Skeletal muscle tissue (tissue), 4 donors: ENCODE data around the gene MLLT6. TPM values are rescaled to one million over a fixed set of nuclear protein-coding genes. Genes with fewer than 3 reads are reported as not detected.

Experiments used
- H3K27ac ChIP-seq: one replicate; pipeline ENCODE4 v1.7.0; 2013; ENCODE audit warnings: mild to moderate bottlenecking, low read depth, low read length, inconsistent platforms
- H3K27me3 ChIP-seq, 3 donors: one replicate each; pipeline ENCODE4 v1.7.0; 2013; ENCODE audit warnings: low read length in 3 of 3; ENCODE audit not compliant: control insufficient read depth in 3 of 3, insufficient read depth in 3 of 3
- H3K36me3 ChIP-seq, 3 donors: one replicate each; pipeline ENCODE4 v1.7.0; 2013; ENCODE audit warnings: low read length in 3 of 3; ENCODE audit not compliant: control insufficient read depth in 3 of 3, insufficient read depth in 3 of 3
- H3K4me1 ChIP-seq, 3 donors: one replicate each; pipeline ENCODE4 v1.7.0; 2013; ENCODE audit warnings: low read length in 3 of 3, mild to moderate bottlenecking in 3 of 3; ENCODE audit not compliant: control insufficient read depth in 3 of 3, insufficient read depth in 3 of 3
- H3K4me3 ChIP-seq, 3 donors: one replicate each; pipeline ENCODE4 v1.7.0; 2013; ENCODE audit warnings: low read length in 3 of 3
- H3K9ac ChIP-seq, 3 donors: one replicate each; pipeline ENCODE4 v1.7.0; 2013; ENCODE audit warnings: low read length in 3 of 3, mild to moderate bottlenecking in 3 of 3, moderate library complexity in 2 of 3, low read depth in 1 of 3
- H3K9me3 ChIP-seq, 3 donors: one replicate each; pipeline ENCODE4 v1.7.0; 2013; ENCODE audit warnings: low read length in 3 of 3; ENCODE audit not compliant: control insufficient read depth in 3 of 3
- total RNA-seq: library from RNA; depleted of rRNA; stranded (reverse); fragments of >200 nt; gene quantifications from one replicate; pipeline ENCODE4 v1.2.3, GENCODE V29; 2014
- donor health status: Osteomylitis.

The MLLT6 gene
- total RNA-seq, 1 donor from 2014 or later, result 16.2 TPM

GRCh38 chr17:38707678-38708351 is 2.7 kb downstream of the MLLT6 start:
- Histone ChIP-seq H3K27ac (no peak overlapping the region), H3K36me3 (peaks cover 30 to 31% (median 30%) of the 10 kb centered on the region in 3 donors), H3K9me3 (no peaks in the 10 kb centered on the region), H3K9ac (peak overlapping the region in 1 of 3 donors; percentile 86), H3K4me1 (peaks cover 56 to 80% (median 67%) of the 10 kb centered on the region in 3 donors), H3K4me3 (peak overlapping the region in 1 of 3 donors; percentile 24), H3K27me3 (no peaks in the 10 kb centered on the region)

GRCh38 chr17:38709104-38709820 is 4.2 kb downstream of the MLLT6 start:
- peak overlapping the region; percentile 79 for H3K27ac ChIP-seq

GRCh38 chr17:38709864-38710603 is 5.0 kb downstream of the MLLT6 start:
- H3K36me3 ChIP-seq, result peaks cover 50 to 52% (median 50%) of the 10 kb centered on the region in 3 donors
- no peaks in the 10 kb centered on the region for H3K27me3 ChIP-seq
- no peak overlapping the region for H3K4me3 ChIP-seq
- H3K9ac ChIP-seq, result peak overlapping the region in 2 of 3 donors; percentile 35 to 79
- peak overlapping the region; percentile 79 for H3K27ac ChIP-seq
- H3K4me1 ChIP-seq, result peaks cover 42 to 73% (median 58%) of the 10 kb centered on the region in 3 donors
- H3K9me3 ChIP-seq, result no peaks in the 10 kb centered on the region

More at GRCh38 chr17:38709104-38709820, 4.2 kb downstream of the MLLT6 start:
- H3K36me3 ChIP-seq, result peaks cover 44 to 45% (median 44%) of the 10 kb centered on the region in 3 donors
- peak overlapping the region in 1 of 3 donors; percentile 7 for H3K4me3 ChIP-seq
- no peaks in the 10 kb centered on the region for H3K9me3 ChIP-seq
- peaks cover 44 to 75% (median 60%) of the 10 kb centered on the region in 3 donors for H3K4me1 ChIP-seq
- peak overlapping the region; percentile 25 to 79 (median 35) for H3K9ac ChIP-seq
- no peaks in the 10 kb centered on the region for H3K27me3 ChIP-seq

- Histone ChIP-seq H3K27ac (peak overlapping the region; percentile 79), H3K4me3 (no peak overlapping the region), H3K9me3 (no peaks in the 10 kb centered on the region), H3K27me3 (no peaks in the 10 kb centered on the region), H3K36me3 (peaks cover 55 to 58% (median 56%) of the 10 kb centered on the region in 3 donors), H3K4me1 (peaks cover 42 to 73% (median 58%) of the 10 kb centered on the region in 3 donors), H3K9ac (peak overlapping the region; percentile 16 to 60 (median 46))
These were observed 5.5 kb downstream of the MLLT6 start for GRCh38 chr17:38710604-38710962.

DNA sequence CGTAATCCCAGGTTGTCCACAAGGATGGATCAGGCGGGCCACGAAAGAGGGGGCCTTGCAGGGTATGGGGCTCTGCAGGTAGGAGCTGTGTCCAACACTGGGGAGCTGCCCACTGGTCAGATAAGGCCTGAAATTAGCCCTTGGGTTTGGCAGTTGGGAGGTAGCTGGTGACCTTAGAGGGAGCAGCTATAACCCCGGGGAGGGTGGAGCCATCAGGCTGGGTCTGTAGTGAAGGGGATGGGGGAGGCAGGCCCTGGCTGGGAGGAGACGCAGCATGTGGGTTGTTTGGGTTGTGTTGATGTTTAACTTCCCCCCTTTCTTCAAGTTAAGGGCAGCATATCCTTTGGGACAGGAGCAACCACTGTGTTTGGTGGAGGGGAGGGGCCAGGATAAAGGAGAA is 5.9 kb downstream of the MLLT6 start:
- Histone ChIP-seq H3K4me1 (peaks cover 42 to 71% (median 58%) of the 10 kb centered on the region in 3 donors), H3K27ac (peak overlapping the region; percentile 79), H3K27me3 (no peaks in the 10 kb centered on the region), H3K9me3 (no peaks in the 10 kb centered on the region), H3K4me3 (no peak overlapping the region), H3K36me3 (peaks cover 59 to 62% (median 60%) of the 10 kb centered on the region in 3 donors), H3K9ac (peak overlapping the region in 2 of 3 donors; percentile 16 to 60)

DNA sequence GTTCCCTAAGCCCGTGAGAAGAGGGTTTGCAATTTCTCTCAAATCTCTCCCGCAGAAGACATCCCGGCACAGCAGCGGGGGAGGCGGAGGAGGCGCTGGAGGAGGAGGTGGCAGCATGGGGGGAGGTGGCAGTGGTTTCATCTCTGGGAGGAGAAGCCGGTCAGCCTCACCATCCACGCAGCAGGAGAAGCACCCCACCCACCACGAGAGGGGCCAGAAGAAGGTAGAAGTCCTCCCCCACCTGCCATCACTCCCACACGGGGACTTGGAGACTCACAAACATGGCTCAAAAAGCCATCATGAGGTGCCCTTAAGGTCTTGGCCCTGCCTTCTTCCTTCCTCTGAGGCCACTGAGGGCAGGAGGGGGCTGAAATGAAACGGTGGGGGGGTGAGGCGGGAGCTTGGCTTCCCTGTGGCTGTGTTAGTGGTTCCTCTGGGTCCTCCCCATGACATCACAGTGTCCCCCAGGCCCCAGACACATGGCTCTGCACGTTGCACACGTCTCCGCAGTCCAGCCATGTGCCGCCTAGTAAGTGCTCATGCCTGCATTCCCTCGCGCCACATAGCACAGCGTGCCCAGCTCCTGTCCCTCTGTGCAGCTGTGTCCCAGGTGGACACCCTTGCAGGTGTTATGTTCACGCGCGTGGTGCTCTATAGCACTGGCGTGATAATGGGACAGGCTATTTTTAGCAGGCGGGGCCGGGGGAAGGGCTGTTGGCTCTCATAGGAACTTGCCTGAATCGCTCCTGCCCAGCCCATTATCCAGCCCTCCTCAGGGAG is 6.9 kb downstream of the MLLT6 start:
- Histone ChIP-seq H3K27ac (peak overlapping the region; percentile 38), H3K4me3 (no peak overlapping the region), H3K9me3 (no peaks in the 10 kb centered on the region), H3K9ac (peak overlapping the region in 1 of 3 donors; percentile 60), H3K36me3 (peaks cover 68 to 69% (median 68%) of the 10 kb centered on the region in 3 donors), H3K27me3 (no peaks in the 10 kb centered on the region), H3K4me1 (peaks cover 37 to 61% (median 51%) of the 10 kb centered on the region in 3 donors)

DNA sequence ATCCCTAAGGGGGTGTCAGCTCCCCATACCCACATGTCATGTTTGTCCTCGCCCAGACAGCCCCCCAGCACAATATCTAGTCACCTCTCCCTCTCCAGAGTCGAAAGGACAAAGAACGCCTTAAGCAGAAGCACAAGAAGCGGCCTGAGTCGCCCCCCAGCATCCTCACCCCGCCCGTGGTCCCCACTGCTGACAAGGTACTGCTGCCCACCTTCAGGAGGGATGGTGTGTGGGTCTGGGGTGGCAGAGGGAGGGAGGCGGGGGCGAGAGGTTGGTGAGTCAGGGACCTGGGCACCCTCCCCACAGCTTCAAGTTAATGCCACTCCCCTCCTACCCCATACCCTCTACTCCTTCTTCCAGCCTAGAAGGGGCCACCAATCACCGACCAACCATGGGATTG is 7.5 kb downstream of the MLLT6 start:
- Histone ChIP-seq H3K27ac (peak overlapping the region; percentile 38), H3K4me3 (no peak overlapping the region), H3K9me3 (no peaks in the 10 kb centered on the region), H3K27me3 (no peaks in the 10 kb centered on the region), H3K36me3 (peaks cover 70 to 71% (median 71%) of the 10 kb centered on the region in 3 donors), H3K4me1 (peaks cover 33 to 55% (median 45%) of the 10 kb centered on the region in 3 donors), H3K9ac (peak overlapping the region in 1 of 3 donors; percentile 33)

GRCh38 chr17:38713456-38714075 is 8.5 kb downstream of the MLLT6 start:
- peaks cover 67 to 78% (median 72%) of the 10 kb centered on the region in 3 donors for H3K36me3 ChIP-seq
- no peaks in the 10 kb centered on the region for H3K9me3 ChIP-seq
- no peak overlapping the region for H3K4me3 ChIP-seq
- H3K27ac ChIP-seq, result no peak overlapping the region
- H3K9ac ChIP-seq, result no peak overlapping the region
- no peaks in the 10 kb centered on the region for H3K27me3 ChIP-seq
- peaks cover 33 to 47% (median 39%) of the 10 kb centered on the region in 3 donors for H3K4me1 ChIP-seq
